Femur (tissue), 1 donor: ENCODE results near the gene LTV1.
"Not testable (repeated sequence)": the region's sequence is repeated elsewhere in the genome, so short reads cannot be mapped to it uniquely, and the experiment has no call there.

ENCODE experiments used
- DNase-seq: peaks from one replicate; pipeline ENCODE4 v3.0.0-alpha.2; 2017

LTV1 gene

DNA sequence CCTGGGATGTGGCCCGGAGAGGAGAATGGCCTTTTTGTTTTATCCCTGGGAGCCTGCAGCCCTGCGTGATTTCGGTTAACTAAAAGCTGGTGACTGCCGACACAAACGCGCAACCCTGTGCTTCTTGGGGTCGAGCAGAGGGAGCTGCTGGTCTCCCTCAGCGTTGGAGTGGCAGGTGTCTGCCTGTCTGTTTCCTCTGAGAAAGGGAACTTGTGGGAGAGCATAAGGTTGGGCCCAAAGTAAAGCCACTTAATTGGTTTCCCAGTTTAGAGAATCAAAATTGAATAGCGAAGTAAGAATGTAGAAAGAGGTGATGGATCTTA, 500 bp downstream of the LTV1 start:
- no peak for DNase-seq

GRCh38 chr6:143844006-143844405, 868 bp downstream of the LTV1 start:
- DNase-seq = no peak

DNA sequence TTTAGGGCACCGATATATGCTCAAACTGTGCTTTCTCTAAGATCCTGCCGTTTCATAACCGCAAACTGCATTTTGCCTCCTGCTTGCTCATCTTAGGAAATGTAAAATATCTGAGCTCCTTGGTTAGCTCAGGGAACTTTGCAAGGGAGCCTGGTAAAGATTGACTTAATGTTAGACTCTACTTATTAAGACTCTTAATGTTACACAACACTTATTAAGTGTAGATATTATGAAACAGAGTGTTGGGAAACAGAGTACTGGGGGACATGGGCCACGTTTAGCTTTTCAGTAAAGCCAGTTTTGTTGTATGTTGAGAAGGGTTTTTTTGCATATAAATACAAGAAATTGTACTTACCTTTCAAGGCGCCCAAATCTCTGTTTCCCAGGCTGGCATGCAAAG, 1.9 kb downstream of the LTV1 start:
- DNase-seq = no peak

DNA sequence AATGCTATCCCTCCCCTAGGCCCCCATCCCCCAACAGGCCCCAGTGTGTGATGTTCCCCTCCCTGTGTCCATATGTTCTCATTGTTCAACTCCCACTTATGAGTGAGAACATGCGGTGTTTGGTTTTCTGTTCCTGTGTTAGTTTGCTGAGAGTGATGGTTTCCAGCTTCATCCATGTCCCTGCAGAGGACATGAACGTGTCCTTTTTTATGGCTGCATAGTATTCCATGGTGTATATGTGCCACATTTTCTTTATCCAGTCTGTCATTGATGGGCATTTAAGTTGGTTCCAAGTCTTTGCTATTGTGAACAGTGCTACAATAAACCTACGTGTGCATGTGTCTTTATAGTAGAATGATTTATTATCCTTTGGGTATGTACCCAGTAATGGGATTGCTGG, 8.6 kb downstream of the LTV1 start:
- not testable (repeated sequence) for DNase-seq

DNA sequence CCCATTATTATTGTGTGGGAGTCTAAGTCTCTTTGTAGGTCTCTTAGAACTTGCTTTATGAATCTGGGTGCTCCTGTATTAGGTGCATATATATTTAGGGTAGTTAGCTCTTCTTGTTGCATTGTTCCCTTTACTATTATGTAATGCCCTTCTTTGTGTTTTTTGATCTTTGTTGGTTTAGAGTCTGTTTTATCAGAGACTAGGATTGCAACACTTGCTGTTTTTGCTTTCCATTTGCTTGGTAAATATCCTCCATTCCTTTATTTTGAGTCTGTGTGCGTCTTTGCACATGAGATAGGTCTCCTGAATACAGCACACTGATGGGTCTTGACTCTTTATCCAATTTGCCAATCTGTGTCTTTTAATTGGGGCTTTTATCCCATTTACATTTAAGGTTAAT, 11.9 kb downstream of the LTV1 start:
- DNase-seq = not testable (repeated sequence)

- DNase-seq = not testable (repeated sequence)
Observed at GRCh38 chr6:143856762-143857161, 13.6 kb downstream of the LTV1 start.

DNA sequence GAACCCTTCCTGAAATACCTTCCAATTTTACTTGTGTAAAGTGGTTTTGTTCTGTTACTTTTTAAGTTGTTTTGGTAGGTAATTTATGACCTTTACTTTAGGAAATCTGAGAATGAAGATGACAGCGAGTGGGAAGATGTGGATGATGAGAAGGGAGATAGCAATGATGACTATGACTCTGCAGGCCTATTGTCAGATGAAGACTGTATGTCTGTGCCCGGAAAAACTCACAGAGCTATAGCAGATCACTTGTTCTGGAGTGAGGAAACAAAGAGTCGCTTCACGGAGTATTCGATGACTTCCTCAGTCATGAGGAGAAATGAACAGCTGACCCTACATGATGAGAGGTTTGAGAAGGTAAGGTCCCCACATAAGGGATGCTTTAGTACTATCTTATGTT, 14.5 kb downstream of the LTV1 start:
- DNase-seq = no peak

DNA sequence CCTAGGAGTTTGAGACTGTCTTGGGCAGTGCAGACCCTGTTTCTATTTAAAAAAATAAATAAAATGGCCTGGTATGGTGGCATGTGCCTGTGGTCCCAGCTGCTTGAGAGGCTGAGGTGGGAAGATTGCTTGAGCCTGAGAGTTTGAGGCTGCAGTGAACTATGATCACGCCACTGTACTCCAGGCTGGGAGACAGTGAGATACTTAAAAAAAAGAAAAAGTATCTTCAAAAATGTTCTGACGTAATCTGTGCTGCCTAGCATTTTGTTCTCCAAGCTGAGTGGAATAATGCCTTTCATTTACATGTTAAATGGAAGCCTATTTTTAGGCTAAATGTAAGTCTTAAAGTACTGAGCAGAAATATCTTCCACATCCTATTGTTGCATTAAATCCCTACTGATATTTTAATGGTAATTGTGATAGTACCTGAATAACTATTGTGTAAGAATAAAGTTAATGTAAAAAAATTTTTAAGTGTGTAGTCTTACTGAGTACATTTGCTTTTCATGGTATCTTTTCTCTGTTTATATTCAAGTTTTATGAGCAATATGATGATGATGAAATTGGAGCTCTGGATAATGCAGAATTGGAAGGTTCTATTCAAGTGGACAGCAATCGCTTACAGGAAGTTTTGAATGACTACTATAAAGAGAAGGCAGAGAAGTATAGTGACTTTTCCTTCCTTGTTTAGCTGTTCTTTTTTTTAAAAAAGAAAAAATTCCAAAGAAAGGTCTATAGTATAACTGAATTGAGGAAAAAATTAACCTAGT, 16.9 kb downstream of the LTV1 start:
- no peak for DNase-seq

- no peak for DNase-seq
Observed at GRCh38 chr6:143863771-143864170, 20.6 kb downstream of the LTV1 start.

- DNase-seq = no peak
Observed at GRCh38 chr6:143864234-143864633, 21.1 kb downstream of the LTV1 start, which contains the start of gene ZC2HC1B. Gene ZC2HC1B, plus strand, starts transcription at chr6:143864474. Its CDS starts 66 bp downstream, at chr6:143864540.

DNA sequence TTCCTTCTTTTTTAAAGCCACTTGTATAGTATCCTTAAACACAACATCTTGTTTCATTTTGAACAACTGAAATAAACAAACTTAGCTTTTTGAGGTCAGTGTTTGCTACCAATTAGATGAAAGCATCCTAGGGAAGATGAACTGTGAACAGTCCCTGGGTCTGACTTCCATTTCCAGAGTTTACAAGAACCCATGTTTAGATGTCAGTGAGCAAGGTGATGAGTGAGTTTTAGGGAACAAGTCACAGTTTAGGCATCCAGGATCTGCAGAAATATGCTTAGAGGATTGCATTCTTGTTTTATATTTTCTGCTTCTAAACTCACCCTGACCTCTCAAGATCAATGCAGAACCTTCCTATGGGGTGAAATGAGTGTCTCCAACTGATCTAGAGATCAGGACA, 24.1 kb downstream of the LTV1 start:
- no peak for DNase-seq

DNA sequence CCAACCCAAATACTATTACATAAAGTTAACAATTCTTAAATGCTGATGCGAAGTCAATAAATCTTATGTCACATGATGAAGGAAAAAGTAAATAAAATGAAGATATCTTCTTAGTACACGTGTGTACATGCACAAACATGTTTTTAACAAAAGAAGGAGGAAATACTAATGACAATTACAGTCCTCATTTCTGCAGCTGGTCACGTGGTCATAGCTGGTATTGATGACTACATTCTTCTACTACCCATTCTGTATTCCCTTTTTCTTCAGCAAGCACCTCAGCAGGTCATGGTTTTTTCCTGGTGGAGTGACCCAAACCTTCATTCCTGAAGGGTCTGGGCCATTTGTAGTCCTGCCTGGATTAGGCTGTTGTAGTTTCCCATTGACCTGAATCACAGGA, 25.7 kb downstream of the LTV1 start:
- DNase-seq = not testable (repeated sequence)

DNA sequence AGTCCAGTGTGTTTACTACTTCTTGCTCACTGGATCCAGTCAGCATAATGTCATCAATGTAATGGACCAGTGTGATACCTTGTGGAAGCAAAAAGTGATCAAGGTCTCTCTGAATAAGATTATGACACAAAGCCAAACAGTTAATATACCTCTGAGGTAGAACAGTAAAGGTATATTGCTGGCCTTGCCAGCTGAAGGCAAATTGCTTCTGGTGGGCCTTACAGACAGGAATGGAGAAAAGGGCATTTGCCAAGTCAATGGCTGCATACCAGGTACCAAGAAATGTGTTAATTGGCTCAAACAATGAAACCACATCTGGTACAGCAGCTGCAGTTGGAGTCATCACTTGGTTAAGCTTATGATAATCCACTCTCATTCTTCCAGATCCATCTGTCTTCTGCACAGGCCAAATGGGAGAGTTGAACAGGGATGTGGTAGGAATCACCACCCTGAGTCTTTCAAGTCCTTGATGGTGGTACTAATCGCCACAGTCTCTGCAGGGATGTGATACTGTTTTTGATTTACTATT, 28.1 kb downstream of the LTV1 start:
- DNase-seq = peak; percentile 25

DNA sequence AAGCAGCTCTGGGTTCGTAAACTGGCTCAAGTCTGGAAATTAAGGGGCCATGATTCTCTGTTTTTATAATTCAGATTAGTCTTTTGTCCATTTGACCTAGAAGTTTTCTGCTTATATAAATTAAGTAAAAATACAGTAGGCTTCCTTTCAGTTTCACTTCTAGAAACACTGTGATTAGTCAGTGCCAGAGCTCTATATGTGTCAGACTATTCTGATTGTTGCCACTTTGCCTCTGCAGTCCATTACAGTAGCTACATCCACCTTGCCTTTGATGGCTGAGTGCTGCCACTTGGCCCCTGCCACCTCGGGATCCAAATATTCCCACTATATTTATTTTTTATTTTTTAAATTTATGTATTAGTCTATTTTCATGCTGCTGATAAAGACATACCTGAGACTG, 29.1 kb downstream of the LTV1 start:
- DNase-seq = no peak

DNA sequence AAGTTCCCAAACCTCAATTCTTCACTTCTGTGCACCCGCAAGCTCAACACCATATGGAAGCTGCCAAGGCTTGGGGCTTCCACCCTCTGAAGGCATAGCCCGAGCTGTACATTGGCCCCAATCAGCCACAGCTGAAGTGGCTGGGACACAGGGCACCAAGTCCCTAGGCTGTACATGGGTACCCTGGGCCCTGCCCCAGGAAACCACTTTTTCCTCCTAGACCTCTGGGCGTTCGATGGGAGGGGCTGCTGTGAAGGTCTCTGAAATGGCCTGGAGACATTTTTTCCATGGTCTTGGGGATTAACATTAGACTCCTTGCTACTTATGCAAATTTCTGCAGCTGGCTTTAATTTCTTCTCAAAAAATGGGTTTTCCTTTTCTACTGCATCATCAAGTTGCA, 30.5 kb downstream of the LTV1 start:
- DNase-seq = not testable (repeated sequence)

DNA sequence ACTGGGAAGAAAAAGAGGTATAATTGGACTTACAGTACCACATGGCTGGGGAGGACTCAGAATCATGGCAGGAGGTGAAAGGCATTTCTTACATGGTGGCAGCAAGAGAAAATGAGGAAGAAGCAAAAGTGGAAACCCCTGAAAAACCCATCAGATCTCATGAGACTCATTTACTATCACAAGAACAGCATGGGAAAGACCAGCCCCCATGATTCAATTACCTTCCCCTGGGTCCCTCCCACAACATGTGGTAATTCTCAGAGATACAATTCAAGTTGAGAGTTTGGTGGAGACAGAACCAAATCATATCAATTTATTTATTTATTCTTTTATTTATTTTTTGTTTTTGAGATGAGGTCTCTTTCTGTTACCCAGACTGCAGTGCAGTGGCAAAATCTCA, 31.4 kb downstream of the LTV1 start:
- not testable (repeated sequence) for DNase-seq

DNA sequence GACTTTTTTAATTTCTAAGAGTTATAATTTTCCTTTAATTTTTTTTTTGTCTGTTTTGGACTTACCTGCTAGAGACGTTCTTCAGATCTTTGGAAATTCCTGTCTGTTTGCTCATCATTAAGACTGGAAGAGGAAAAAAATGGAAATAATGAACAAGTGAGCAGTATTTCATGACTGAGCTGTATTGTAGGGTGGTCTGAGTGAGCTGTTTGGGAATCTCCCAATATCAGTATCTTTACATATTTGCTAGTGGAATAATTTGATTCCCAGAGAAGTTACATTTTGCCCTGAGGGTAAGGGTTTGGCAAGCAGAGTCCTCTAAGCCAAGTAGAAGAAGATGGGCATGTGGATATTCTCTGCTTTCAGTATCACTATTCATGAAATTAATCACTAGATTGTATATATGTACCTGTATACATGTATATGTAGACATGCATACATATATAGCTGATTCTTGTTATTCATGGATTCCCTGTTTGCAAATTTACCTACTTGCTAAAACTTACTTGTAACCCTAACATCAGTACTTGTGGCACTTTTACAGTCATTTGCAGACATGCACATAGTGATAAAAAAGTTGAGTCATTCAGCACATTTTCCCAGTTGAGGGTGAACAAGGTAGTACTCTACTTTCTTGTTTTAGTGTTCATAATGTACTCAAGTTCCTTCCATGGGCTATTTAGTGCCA, 34.6 kb downstream of the LTV1 start:
- no peak for DNase-seq

- DNase-seq = no peak
Observed at GRCh38 chr6:143878272-143878760, 35.2 kb downstream of the LTV1 start.

DNA sequence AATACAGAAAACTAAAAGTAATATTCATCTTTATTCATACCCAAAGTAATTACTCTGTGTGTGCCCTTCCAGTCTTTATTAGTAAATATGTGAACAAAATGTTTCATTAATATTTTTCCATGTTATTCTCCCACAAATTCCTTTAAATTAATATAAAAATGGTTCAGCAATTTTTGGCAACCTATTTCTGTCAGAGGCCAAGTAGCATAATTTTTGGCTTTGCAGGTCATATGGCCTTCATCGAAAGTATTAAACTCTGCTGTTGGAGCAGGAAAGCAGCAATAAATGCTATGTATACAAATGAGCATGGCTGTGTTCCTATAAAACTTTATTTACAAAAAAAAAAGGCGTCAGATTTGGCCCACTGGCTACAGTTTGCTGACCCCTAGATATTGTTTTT, 37.3 kb downstream of the LTV1 start:
- no peak for DNase-seq

DNA sequence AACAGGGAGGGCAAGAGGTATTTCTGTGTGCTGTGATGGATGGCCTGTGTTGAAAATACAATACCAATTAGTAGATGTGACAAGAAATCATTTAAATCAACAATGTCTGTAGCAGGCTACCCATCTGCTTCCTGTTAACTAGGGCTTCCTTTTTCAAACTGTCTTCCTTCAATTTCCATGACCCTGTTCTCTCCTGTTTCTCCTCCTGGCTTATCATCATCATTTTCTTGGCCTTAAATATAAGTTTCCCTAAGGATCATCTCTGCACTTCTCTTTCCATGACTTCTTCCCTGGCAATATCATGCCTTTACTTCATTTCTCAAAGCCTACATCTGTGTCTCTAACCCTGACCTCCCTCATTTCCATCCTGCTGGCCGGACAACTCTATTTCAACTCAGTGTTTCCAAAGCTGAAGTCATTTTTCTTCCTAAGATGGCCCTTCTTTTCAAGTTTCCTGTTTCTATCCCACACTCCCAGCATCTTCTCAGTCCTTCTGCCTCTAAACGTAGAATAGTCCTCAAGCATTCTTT, 39.3 kb downstream of the LTV1 start:
- peak; percentile 62 for DNase-seq

DNA sequence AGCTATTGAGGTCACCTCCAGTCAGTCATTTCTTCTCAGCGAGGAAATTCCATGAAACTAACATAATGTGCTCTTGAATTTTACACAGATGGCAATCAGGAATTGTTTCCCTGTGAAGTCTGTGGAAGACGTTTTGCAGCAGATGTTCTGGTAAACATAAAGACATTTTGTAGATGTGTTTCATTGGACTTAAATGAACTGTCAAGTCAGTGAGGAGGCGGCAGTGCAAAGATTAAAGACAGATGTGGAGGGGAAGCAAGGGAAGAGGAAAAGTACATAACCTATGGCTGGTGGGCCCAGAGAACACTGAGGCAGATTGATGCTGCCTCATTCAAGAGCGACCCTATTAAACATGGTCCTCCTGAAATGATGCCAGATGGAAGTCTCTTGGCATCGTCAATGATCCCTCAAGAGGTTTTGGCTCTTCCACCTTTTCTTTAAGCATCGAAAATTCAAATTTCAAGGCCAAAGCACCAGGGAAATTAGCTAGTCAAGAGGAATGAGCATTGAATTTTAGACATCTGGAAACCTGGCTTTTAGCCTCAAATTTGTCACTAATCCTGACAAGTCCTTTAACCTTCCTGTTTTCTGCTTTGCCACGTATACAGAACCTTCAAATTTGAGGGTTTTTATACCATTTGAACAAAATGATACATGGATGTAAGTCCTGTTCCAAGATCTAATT, 41.2 kb downstream of the LTV1 start:
- peak; percentile 56 for DNase-seq

DNA sequence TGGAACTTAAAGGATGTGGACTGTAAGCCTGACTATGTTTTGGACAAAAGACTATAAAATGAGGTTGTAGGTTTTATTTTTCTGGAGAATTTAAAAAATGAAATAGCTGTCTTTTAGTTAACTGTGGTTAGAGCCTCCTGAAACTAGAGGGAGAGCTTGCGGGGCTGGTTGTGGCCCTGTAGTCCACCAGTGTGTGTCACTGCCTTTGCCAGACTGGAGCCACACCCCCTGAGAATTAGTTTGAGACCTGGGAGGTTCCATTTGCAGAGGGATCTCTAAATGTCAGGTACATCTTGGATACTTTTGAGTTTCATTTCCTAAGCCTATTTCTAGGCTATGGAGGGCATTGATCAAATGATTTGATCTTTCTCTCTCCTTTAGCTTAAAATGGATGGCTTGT, 42.0 kb downstream of the LTV1 start:
- DNase-seq = no peak

DNA sequence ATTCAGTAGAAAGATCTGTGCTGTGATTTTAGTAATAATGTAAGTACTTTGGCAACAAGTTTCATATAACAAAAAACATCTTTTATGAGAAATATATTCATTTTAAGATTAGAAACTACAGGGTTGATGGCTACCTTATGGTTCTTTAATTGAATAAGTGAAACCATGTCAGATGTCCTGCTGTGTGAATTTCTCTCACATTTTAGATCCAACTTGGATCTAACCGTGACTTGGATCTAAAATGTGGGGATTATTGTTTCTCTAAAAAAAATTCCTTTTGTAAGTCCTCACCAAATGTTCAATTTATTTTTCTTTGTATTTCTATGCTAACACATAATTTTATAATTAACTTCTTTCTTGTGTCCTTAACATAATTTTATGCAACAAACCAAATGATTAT, 51.5 kb downstream of the LTV1 start:
- DNase-seq = no peak
